H9 (cell line): ENCODE data around the gene UCP2. TPM values are rescaled to one million over a fixed set of nuclear protein-coding genes. Genes with fewer than 3 reads are reported as not detected.
A peak's percentile ranks its signal among the peaks of the same experiment; 100 is the strongest.

Experiments
- DNase-seq: peaks from one replicate; pipeline ENCODE4 v3.0.0-alpha.2; 2017
- H2AFZ ChIP-seq: one replicate; pipeline ENCODE4 v1.6.1; 2013; ENCODE audit warnings: mild to moderate bottlenecking, low read length, control low read depth, moderate library complexity
- H2AK5ac ChIP-seq: 2 replicates; pipeline ENCODE4 v1.6.1; 2013; ENCODE audit warnings: low read length, control low read depth, mixed read lengths; ENCODE audit not compliant: insufficient read length
- H2BK120ac ChIP-seq: one replicate; pipeline ENCODE4 v1.6.1; 2013; ENCODE audit warnings: low read depth, mild to moderate bottlenecking, low read length, control low read depth, inconsistent platforms; ENCODE audit not compliant: poor library complexity, severe bottlenecking
- H2BK12ac ChIP-seq: 2 replicates; pipeline ENCODE4 v1.6.1; 2013; ENCODE audit warnings: low read length, control low read depth, mixed read lengths, low read depth; ENCODE audit not compliant: insufficient read length
- H2BK15ac ChIP-seq: 2 replicates; pipeline ENCODE4 v1.6.1; 2013; ENCODE audit warnings: low read depth, low read length, control low read depth
- H2BK20ac ChIP-seq: one replicate; pipeline ENCODE4 v1.6.1; 2013; ENCODE audit warnings: low read depth, mild to moderate bottlenecking, low read length, control low read depth, inconsistent platforms; ENCODE audit not compliant: poor library complexity, severe bottlenecking
- H2BK5ac ChIP-seq: 2 replicates; pipeline ENCODE4 v1.6.1; 2013; ENCODE audit warnings: low read length, control low read depth, mixed read lengths; ENCODE audit not compliant: insufficient read length
- H3K14ac ChIP-seq: 2 replicates; pipeline ENCODE4 v1.6.1; 2013; ENCODE audit warnings: low read length, control low read depth; ENCODE audit not compliant: insufficient read depth
- H3K18ac ChIP-seq: 2 replicates; pipeline ENCODE4 v1.6.1; 2013; ENCODE audit warnings: low read depth, mild to moderate bottlenecking, mixed read lengths, low read length, control low read depth; ENCODE audit not compliant: insufficient read length
- H3K23ac ChIP-seq: 2 replicates; pipeline ENCODE4 v1.6.1; 2013; ENCODE audit warnings: low read length, control low read depth, mixed read lengths, low read depth; ENCODE audit not compliant: insufficient read length
- H3K23me2 ChIP-seq: 2 replicates; pipeline ENCODE4 v1.6.1; 2013; ENCODE audit warnings: low read depth, mild to moderate bottlenecking, mixed read lengths, low read length, control low read depth; ENCODE audit not compliant: insufficient read length, poor library complexity, severe bottlenecking
- H3K27ac ChIP-seq: 2 replicates; pipeline ENCODE4 v1.5.1; 2013; ENCODE audit warnings: low read length, control low read depth, mixed read lengths, low read depth; ENCODE audit not compliant: insufficient read length
- H3K27me3 ChIP-seq: 2 replicates; pipeline ENCODE4 v1.6.1; 2013; ENCODE audit warnings: low read length, control low read depth, inconsistent platforms; ENCODE audit not compliant: insufficient read depth
- H3K4ac ChIP-seq: 2 replicates; pipeline ENCODE4 v1.6.1; 2013; ENCODE audit warnings: low read depth, mild to moderate bottlenecking, control low read depth, inconsistent platforms, low read length, moderate library complexity
- H3K4me1 ChIP-seq: 2 replicates; pipeline ENCODE4 v1.6.1; 2013; ENCODE audit warnings: low read length, control low read depth, inconsistent platforms; ENCODE audit not compliant: insufficient read depth
- H3K4me2 ChIP-seq: 2 replicates; pipeline ENCODE4 v1.6.1; 2013; ENCODE audit warnings: low read length, control low read depth, mixed read lengths; ENCODE audit not compliant: insufficient read length, insufficient read depth
- H3K56ac ChIP-seq: 2 replicates; pipeline ENCODE4 v1.6.1; 2013; ENCODE audit warnings: low read depth, mild to moderate bottlenecking, mixed read lengths, low read length, control low read depth; ENCODE audit not compliant: insufficient read length
- H3K79me1 ChIP-seq: 2 replicates; pipeline ENCODE4 v1.6.1; 2013; ENCODE audit warnings: low read depth, mild to moderate bottlenecking, moderate library complexity, low read length, control low read depth, inconsistent platforms; ENCODE audit not compliant: insufficient read depth, poor library complexity, severe bottlenecking
- H3K79me2 ChIP-seq: 2 replicates; pipeline ENCODE4 v1.6.1; 2013; ENCODE audit warnings: low read length, control low read depth, inconsistent platforms; ENCODE audit not compliant: insufficient read depth
- H3K9ac ChIP-seq: 2 replicates; pipeline ENCODE4 v1.6.1; 2013; ENCODE audit warnings: low read length, control low read depth, mixed read lengths; ENCODE audit not compliant: insufficient read length; ENCODE audit errors: extremely low read depth
- H3K9me3 ChIP-seq: one replicate; pipeline ENCODE4 v1.6.1; 2013; ENCODE audit warnings: low read depth, low read length, inconsistent platforms; ENCODE audit not compliant: control insufficient read depth
- H3T11ph ChIP-seq: one replicate; pipeline ENCODE4 v1.6.1; 2013; ENCODE audit warnings: mild to moderate bottlenecking, low read length, control low read depth, inconsistent platforms
- H4K20me1 ChIP-seq: one replicate; pipeline ENCODE4 v1.6.1; 2013; ENCODE audit not compliant: control insufficient read depth, insufficient read length, insufficient read depth
- H4K5ac ChIP-seq: 2 replicates; pipeline ENCODE4 v1.6.1; 2013; ENCODE audit warnings: low read depth, mild to moderate bottlenecking, mixed read lengths, low read length, control low read depth; ENCODE audit not compliant: insufficient read length
- H4K8ac ChIP-seq: replicated peaks from 2 replicates; pipeline ENCODE4 v1.6.1; 2013; ENCODE audit warnings: low read length, control low read depth, mixed read lengths, low read depth; ENCODE audit not compliant: insufficient read length
- H4K91ac ChIP-seq: 2 replicates; pipeline ENCODE4 v1.6.1; 2013; ENCODE audit warnings: low read depth, mild to moderate bottlenecking, moderate library complexity, mixed read lengths, low read length, control low read depth; ENCODE audit not compliant: insufficient read length
- H3K27ac Mint-ChIP-seq, 3 experiments: 2 replicates in 2 of 3; 3 replicates in 1 of 3; pipeline ENCODE4 v1.8.0; 2020 to 2021; ENCODE audit warnings: mixed read lengths in 3 of 3, mild to moderate bottlenecking in 1 of 3, moderate library complexity in 1 of 3
- H3K27me3 Mint-ChIP-seq: 2 replicates; pipeline ENCODE4 v1.8.0; 2021; ENCODE audit warnings: low read depth, mild to moderate bottlenecking, moderate library complexity, mixed read lengths
- H3K36me3 Mint-ChIP-seq, 3 experiments: 2 replicates in 2 of 3; 3 replicates in 1 of 3; pipeline ENCODE4 v1.8.0; 2020 to 2021; ENCODE audit warnings: low read depth in 3 of 3, mixed read lengths in 3 of 3; ENCODE audit not compliant: insufficient read depth in 1 of 3
- H3K4me1 Mint-ChIP-seq, 2 experiments: 2 replicates each; pipeline ENCODE4 v1.8.0; 2020; ENCODE audit warnings: mixed read lengths in 2 of 2
- H3K4me3 Mint-ChIP-seq, 2 experiments: 2 replicates in 1 of 2; 3 replicates in 1 of 2; pipeline ENCODE4 v1.8.0; 2020 to 2021; ENCODE audit warnings: mild to moderate bottlenecking in 2 of 2, mixed read lengths in 2 of 2, moderate library complexity in 1 of 2
- H3K9me3 Mint-ChIP-seq, 2 experiments: 2 replicates in 1 of 2; 3 replicates in 1 of 2; pipeline ENCODE4 v1.8.0; 2020; ENCODE audit warnings: mild to moderate bottlenecking in 2 of 2, mixed read lengths in 2 of 2, moderate library complexity in 1 of 2
- WGBS: extraction: QIAGEN DNeasy Blood & Tissue Kit; methylation state at CpG from one replicate; pipeline ENCODE4 v1.1.7; 2013; ENCODE audit warnings: missing lambda C conversion rate, low lambda C conversion rate, mixed read lengths; ENCODE audit not compliant: insufficient read length; ENCODE audit errors: extremely low coverage; 5-methylcytosine and 5-hydroxymethylcytosine counted together
- total RNA-seq: library from RNA; stranded (reverse); gene quantifications from 2 replicates; pipeline ENCODE4 v1.2.1, GENCODE V29; 2021
- TF ChIP-seq, protein P1 (sequence below): fragments of 200-600 bp; sonication (generic); conservative IDR thresholded peaks from 3 replicates; pipeline ENCODE4 v1.8.0; 2021; ENCODE audit warnings: antibody characterized with exemption, mild to moderate bottlenecking

UCP2 gene
- total RNA-seq, 1 experiment from 2014 or later, result 62.1 TPM

DNA sequence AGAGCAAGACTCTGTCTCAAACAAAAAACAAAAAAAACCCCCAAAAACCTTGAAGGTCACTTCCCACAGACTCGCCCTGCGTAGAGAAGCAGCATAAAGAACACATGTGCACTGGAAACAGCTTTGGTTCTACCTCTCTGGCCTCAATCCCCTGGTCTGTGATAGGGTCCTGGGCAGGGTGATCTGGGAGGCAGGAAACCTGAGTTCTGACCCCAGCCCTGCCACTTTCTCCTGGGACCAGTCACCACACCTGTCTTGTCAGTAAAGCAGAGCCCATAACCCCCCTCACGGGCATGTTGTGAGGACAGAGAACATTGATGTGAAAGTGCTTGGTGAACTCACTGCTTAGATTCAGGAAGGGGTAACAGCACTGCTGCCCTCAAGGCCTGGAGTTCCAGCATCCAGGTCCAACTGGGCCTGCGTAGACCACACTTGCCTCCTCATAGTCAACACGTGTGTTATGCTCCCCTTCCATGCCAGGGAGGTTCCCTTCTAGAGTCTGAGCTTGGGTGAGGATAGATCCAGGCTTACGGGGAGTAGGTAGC is 11.4 kb downstream of the UCP2 start:
- no peak overlapping the region for H3K56ac ChIP-seq
- DNase-seq, result no peak
- H3K4me2 ChIP-seq, result no peak overlapping the region
- no peaks in the 10 kb centered on the region for H3K27me3 ChIP-seq
- H4K91ac ChIP-seq, result no peak overlapping the region
- H3K4me1 Mint-ChIP-seq, result peaks cover 0 to 5% of the 10 kb centered on the region in 2 experiments; a peak in 1 of 4 replicates
- H2BK20ac ChIP-seq, result no peak overlapping the region
- H2AK5ac ChIP-seq, result no peak overlapping the region
- H3K23me2 ChIP-seq, result no peaks in the 10 kb centered on the region
- H3K27ac ChIP-seq, result no peak overlapping the region
- no peak overlapping the region for H4K8ac ChIP-seq
- no peak overlapping the region for H3K23ac ChIP-seq
- H2AFZ ChIP-seq, result no peak overlapping the region
- H3K18ac ChIP-seq, result no peak overlapping the region
- peaks cover 17 to 26% (median 25%) of the 10 kb centered on the region in 3 experiments; a peak in 6 of 7 replicates for H3K36me3 Mint-ChIP-seq
- H3K14ac ChIP-seq, result no peak overlapping the region
- H3K27ac Mint-ChIP-seq, result peak overlapping the region in 1 of 3 experiments; percentile 70; a peak in 2 of 7 replicates
- no CpG with 5 or more reads among the region's 6 CpGs for WGBS
- no peak overlapping the region for H2BK5ac ChIP-seq
- no peak overlapping the region for H2BK120ac ChIP-seq
- H3K27me3 Mint-ChIP-seq, result peaks cover 2% of the 10 kb centered on the region
- no peak overlapping the region for H2BK15ac ChIP-seq
- H3K79me2 ChIP-seq, result no peaks in the 10 kb centered on the region
- no peak overlapping the region for H3K4ac ChIP-seq
- H2BK12ac ChIP-seq, result no peak overlapping the region
- no peaks in the 10 kb centered on the region for H3K9me3 ChIP-seq
- H3K79me1 ChIP-seq, result no peaks in the 10 kb centered on the region
- no peaks in the 10 kb centered on the region for H4K20me1 ChIP-seq
- H4K5ac ChIP-seq, result no peak overlapping the region
- no peaks in the 10 kb centered on the region for H3K4me1 ChIP-seq
- no peak overlapping the region for H3K9ac ChIP-seq
- H3K9me3 Mint-ChIP-seq, result no peaks in the 10 kb centered on the region
- H3K4me3 Mint-ChIP-seq, result no peak overlapping the region
- H3T11ph ChIP-seq, result no peak overlapping the region
- TF ChIP-seq, protein P1, sequence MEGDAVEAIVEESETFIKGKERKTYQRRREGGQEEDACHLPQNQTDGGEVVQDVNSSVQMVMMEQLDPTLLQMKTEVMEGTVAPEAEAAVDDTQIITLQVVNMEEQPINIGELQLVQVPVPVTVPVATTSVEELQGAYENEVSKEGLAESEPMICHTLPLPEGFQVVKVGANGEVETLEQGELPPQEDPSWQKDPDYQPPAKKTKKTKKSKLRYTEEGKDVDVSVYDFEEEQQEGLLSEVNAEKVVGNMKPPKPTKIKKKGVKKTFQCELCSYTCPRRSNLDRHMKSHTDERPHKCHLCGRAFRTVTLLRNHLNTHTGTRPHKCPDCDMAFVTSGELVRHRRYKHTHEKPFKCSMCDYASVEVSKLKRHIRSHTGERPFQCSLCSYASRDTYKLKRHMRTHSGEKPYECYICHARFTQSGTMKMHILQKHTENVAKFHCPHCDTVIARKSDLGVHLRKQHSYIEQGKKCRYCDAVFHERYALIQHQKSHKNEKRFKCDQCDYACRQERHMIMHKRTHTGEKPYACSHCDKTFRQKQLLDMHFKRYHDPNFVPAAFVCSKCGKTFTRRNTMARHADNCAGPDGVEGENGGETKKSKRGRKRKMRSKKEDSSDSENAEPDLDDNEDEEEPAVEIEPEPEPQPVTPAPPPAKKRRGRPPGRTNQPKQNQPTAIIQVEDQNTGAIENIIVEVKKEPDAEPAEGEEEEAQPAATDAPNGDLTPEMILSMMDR, result no peak
